Activated T-helper 9 cell treated with anti-CD3 and anti-CD28 coated beads, Interleukin-2, amount 50 U/mL, for 16 hours (primary cell): Measurements from ENCODE around the gene TLNRD1.

Experiments
- DNase-seq: peaks from one replicate; pipeline ENCODE4 v3.0.0-alpha.2; 2020; ENCODE audit warnings: low read depth

Gene TLNRD1

GRCh38 chr15:81002009-81002330, 1.2 kb downstream of the TLNRD1 start:
- DNase-seq: no peak

DNA sequence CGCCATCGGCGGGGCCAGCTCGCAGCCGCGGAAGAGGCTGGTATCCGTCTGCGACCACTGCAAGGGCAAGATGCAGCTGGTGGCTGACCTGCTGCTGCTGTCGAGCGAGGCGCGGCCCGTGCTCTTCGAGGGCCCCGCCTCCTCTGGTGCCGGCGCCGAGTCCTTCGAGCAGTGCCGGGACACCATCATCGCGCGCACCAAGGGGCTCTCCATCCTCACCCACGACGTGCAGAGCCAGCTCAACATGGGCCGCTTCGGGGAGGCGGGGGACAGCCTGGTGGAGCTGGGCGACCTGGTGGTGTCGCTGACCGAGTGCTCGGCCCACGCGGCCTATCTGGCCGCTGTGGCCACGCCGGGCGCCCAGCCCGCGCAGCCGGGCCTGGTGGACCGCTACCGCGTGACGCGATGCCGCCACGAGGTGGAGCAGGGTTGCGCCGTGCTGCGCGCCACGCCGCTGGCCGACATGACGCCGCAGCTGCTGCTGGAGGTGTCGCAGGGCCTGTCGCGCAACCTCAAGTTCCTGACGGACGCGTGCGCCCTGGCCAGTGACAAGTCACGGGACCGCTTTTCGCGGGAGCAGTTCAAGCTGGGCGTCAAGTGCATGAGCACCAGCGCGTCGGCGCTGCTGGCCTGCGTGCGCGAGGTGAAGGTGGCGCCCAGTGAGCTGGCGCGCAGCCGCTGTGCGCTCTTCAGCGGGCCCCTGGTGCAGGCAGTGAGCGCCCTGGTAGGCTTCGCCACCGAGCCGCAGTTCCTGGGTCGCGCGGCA, 1.8 kb downstream of the TLNRD1 start:
- no peak for DNase-seq

- no peak for DNase-seq
Measured at GRCh38 chr15:81003097-81003350, 2.3 kb downstream of the TLNRD1 start.

DNA sequence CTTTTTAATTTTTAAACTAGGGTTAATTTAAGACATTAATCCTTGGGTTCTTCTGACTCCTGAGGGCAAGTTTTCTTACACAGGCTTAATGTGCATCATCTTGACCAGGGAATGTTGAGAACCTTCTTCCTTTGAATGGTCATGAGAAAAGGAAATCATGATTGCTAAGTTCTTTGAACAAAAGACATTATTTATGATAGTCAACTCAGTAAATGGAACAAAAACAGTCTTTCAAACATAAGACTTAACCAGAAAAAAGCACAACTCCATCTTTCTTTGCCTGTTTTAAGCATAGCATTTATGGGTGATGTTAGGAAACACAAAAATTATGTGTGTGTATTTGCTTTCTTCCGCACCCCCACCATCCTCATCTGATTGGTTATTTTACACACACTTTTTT, 5.4 kb downstream of the TLNRD1 start:
- no peak for DNase-seq

GRCh38 chr15:81007428-81008064, 6.8 kb downstream of the TLNRD1 start:
- no peak for DNase-seq

DNA sequence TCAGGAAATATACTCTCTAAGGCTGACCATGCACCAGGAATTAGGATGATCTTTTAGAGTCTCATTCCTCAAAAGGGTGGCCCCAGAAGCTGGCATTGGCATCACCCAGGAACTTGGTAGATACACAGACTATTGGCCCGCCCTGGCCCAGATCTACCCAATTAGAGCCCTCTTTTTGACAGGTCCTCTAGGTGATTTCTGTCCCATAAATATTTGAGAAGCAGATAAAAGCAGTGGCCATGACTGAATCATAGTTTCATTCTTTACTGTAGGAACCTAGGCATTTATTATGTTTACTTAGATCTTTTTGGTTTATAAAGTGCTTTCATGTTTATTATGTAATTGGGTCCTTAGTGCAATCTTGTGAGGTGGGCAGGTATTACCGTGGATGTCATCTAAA, 7.6 kb downstream of the TLNRD1 start:
- DNase-seq: no peak

- DNase-seq: no peak
Measured at GRCh38 chr15:81010086-81010485, 9.4 kb downstream of the TLNRD1 start.

- DNase-seq: no peak
Measured at GRCh38 chr15:81011593-81011992, 10.9 kb downstream of the TLNRD1 start.

- DNase-seq: no peak
Measured at GRCh38 chr15:81012588-81012987, 11.9 kb downstream of the TLNRD1 start.

DNA sequence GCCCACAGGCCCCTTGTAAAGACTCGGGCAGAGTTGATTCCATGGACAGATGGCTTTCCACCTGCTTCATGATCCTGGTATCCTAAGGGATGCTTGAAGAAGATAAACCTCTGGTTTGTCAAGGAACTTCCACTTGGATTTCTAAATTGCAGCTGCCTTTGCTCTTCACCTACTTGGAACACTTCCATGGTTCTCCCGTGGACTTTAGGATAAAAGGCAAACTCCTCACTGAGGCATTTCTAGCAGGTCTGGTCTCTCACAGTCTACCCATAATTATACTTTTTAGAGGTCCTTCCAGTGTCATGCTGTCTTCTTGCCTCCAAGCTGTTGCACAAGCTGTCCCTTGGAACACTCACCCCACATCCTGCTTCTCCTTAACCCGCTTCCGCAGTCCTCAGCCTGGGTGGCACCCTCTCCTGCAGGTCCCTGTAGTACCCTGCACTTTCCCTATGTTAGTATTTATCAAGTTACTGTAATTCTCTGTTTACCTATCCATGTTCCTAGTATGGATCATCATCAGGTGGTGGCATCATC, 12.7 kb downstream of the TLNRD1 start:
- no peak for DNase-seq

- no peak for DNase-seq
Measured at GRCh38 chr15:81014446-81015093, 13.8 kb downstream of the TLNRD1 start.

GRCh38 chr15:81015621-81016488, 15.1 kb downstream of the TLNRD1 start:
- DNase-seq: no peak

DNA sequence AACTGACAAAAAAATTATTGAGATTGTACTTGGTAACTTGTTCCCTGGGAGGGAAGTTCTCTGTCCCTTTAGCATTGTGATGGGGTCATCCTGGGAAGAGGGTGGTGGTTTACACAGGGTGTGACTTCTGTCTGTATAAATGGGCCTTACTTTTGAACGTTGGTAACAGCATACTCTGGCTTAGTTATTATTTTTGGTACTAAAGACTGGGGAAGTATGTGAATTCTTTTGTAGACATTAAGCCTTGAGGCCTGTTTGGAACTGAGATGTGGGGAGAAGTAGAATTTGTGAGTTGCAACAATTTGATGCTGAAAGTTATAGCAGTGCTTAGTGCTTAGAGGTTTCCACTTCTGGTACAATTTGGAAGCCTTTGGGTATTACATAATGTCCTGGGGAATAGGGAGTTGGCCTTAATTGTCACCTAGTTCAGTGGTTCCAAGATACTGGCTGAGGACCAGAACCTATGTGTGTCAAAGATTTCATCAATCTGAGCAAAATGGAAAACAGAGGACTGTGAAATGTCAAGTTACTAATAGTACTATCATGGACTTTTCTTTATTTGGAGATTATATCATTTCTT, 15.9 kb downstream of the TLNRD1 start:
- no peak for DNase-seq

DNA sequence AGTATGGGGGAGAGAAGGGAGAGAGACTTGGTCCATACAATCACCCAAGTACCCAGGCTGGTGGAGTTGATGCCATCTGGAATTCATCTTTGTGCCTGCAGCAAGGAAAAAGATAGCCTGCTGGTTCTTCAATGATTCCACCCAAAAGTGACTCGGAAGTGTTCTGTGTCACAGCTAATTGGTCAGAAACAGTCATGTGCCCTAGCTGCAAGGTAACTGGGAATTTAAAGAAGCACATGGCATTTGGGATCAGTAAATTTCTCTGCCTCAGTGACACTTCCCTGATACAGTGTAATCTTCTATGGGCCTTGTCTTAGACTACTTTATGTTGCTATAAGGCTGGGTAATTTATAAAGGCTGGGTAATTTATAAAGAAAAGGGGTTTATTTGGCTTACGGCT, 17.5 kb downstream of the TLNRD1 start:
- no peak for DNase-seq

DNA sequence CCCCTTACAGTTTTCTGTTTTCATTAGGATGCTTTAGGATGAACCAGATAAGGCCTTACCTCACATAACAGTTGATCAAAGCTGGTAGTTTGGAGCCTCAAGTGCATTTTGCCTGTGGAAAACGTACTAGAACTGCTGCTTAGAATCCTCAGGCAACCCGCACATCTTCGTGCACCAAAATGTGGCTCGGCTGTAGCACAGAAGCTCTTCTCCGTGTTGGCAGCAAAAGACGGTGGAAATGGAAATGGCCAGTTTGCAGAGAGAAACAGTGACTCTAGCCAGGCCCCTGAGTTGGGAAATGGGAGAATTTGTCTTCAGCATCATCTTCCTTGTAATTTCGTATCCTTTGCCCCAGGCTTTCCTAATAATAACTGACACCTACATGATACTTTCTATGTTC, 20.6 kb downstream of the TLNRD1 start:
- no peak for DNase-seq

DNA sequence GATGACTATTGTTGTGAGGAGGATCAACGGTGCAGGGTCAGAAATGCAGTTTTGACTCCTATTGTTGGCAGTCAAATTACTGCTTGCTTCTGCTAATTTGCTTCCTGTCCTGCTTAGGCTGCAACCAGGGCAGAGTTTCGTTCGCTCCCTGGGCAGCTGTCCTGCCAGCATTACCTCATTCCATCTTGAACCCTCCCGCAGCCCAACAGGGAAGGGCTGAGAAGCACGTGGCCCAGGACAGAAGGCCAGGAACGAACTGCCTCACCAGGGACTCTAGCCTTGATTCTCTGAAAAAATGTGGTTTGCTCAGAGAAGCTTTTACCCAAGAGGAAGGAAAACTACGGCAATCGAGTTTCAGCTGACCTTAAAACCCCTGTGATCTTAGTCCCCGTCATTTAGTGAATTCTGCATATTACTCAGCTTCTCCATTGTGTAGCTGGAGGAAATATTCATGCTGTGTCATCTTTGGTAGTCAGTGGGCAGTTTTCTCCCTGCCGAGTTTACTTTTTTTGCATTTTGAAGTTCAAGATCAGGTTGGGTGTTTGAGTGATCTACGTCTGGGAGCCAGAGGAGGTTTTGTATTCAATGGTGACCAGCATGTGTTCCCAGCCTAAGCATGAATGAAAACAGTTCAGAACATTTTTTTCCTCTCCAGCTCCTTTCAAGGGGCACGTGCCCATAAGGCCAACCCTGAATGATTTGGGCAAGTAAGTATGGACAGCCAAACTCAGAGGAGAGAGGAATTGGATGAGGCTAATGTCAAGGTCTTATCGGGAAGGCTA, 23.0 kb downstream of the TLNRD1 start:
- no peak for DNase-seq

DNA sequence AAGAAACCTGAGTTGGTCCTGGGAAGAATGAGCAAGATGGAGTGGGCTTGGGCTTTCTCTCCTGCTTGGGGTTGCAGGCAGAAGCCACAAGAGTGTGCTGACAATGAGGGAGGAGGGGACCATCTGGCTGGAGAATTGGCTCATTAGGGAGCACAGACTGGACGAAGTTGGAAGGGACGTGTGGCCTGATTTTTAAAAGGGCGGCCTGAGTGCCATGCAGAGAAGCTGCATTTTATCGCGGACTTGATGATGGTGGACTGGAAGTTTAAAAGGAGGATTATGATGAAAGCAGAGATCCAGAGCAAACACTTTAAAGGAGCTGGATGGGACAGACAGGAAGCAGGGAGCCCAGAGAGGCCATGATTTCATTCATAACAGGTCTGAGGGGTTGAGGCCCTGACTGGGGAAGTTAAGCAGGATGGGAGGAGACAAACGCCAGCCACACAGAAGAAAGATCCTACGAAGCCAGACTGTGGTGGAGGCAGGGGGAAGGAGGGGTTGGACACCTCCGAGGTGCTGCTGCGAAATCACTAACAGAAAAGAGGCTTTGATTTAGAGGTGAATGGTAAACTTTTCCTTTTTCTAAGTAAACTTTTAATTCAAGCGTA, 23.6 kb downstream of the TLNRD1 start:
- no peak for DNase-seq

GRCh38 chr15:81024936-81025335, 24.2 kb downstream of the TLNRD1 start:
- no peak for DNase-seq

- no peak for DNase-seq
Measured at GRCh38 chr15:81025721-81026370, 25.1 kb downstream of the TLNRD1 start.

DNA sequence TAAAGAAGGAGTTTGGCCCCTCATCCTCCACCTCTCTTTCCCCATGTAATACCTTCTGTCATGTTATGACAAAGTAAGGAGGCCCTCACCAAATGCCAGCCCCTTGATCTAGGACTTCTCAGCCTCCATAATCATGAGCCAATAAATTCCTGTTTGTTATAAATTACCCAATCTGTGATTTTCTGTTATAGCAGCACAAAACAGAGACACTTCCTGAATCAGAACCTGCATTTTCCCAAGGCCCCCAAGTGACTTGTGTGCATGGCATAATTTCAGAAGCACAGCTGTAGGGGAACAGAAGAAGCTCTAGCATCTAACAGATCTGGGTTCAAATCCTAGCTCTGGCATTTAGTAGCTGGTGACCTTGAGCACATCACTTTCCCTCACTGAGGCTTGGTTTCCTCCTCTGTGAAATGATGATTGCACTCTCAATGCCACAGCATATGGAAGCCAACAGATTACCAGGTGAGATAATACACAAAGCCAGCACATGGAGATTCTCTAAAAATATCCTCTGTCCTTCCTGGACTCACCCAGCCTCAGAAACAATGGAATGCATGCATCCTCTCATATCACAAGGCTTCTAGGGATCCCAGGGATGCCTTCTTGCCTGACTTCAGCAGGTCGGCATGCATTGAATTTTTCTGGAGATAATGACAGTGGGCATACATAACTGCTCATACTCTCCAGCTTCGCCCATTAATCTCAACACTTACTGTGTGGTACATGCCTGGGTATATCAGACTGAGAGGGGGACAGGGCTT, 26.3 kb downstream of the TLNRD1 start:
- DNase-seq: no peak
